ENCODE data around the gene GNGT2. TPM values are rescaled to one million over a fixed set of nuclear protein-coding genes. Genes with fewer than 3 reads are reported as not detected.

GNGT2 gene
- total RNA-seq, 4 donors from 2014 or later = 1.5 to 4.2 (median 2.7) TPM

- TF ChIP-seq, protein P1, sequence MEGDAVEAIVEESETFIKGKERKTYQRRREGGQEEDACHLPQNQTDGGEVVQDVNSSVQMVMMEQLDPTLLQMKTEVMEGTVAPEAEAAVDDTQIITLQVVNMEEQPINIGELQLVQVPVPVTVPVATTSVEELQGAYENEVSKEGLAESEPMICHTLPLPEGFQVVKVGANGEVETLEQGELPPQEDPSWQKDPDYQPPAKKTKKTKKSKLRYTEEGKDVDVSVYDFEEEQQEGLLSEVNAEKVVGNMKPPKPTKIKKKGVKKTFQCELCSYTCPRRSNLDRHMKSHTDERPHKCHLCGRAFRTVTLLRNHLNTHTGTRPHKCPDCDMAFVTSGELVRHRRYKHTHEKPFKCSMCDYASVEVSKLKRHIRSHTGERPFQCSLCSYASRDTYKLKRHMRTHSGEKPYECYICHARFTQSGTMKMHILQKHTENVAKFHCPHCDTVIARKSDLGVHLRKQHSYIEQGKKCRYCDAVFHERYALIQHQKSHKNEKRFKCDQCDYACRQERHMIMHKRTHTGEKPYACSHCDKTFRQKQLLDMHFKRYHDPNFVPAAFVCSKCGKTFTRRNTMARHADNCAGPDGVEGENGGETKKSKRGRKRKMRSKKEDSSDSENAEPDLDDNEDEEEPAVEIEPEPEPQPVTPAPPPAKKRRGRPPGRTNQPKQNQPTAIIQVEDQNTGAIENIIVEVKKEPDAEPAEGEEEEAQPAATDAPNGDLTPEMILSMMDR (IDR thresholded peaks at IDR 0.05) = no peak
- DNase-seq = no peak
- peak overlapping the region in 2 of 3 donors; percentile 39 to 52 for H3K4me3 ChIP-seq (replicated peaks in 1 of 3)
- H3K27me3 ChIP-seq = no peaks in the 10 kb centered on the region
- no peaks in the 10 kb centered on the region for H3K9me3 ChIP-seq
- intact Hi-C loops (cut with DNase I) = loop anchor here (5.0 to 10.0 kb wide), 2 partner anchors 38 to 55 kb away; no protein-coding TSS in a partner anchor
- H3K4me1 ChIP-seq = peaks cover 8 to 14% of the 10 kb centered on the region in 2 donors
- no peak overlapping the region for H3K27ac ChIP-seq
- 9% methylated on average over 20 to 28 of the region's 36 CpGs for WGBS, 2 donors
- no peaks in the 10 kb centered on the region for H3K36me3 ChIP-seq
Measured at GRCh38 chr17:49229805-49230600, 19.6 kb upstream of the GNGT2 start.

DNA sequence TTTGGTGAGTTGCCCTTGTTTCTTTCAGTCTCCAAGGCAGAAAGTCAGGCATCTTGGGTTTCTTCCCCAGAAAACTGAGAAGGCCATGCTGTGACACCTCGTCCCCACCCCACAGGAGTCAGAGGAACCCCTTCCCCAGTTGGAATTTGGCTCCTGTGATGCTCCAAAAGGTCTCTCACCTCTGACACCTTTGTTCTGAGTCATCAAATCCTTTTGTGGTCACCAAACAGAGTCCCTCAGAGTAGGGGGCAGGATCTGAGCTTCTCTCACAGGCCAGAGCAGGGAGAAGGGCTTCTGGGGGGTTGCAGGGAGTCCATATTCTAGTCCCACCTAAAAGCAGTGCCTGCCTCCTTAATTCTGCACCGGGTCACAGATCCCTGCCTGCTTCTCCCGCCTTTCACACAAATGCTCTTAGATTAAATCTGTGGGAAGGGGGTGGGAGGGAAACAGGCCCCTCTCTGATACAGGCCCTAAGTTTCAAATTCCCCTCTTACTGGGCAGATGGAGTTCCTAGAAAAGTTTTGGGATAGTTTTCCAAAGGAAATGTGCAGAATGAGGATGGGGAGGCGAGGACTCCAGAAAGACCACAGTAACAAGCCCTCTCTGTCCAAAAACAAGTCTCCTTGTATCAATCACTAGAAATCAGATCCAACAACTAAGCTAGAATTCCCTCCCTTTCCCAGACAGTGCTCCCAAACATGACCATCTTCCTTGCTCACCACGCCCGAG lies 18.9 kb upstream of the GNGT2 start:
- WGBS, 2 donors = 59 to 74% methylated on average over 6 of the region's 6 CpGs
- no peak overlapping the region for H3K27ac ChIP-seq
- TF ChIP-seq, protein P1 (IDR thresholded peaks at IDR 0.05) = no peak
- no peak for TF ChIP-seq POLR2A (IDR thresholded peaks at IDR 0.05)
- H3K36me3 ChIP-seq = no peaks in the 10 kb centered on the region
- intact Hi-C loops (cut with DNase I) = loop anchor here (5.0 to 10.0 kb wide), 2 partner anchors 37 to 56 kb away; no protein-coding TSS in a partner anchor
- H3K9me3 ChIP-seq = no peaks in the 10 kb centered on the region
- no peak overlapping the region for H3K4me3 ChIP-seq (replicated peaks in 1 of 3)
- peaks cover 6% of the 10 kb centered on the region for H3K27me3 ChIP-seq
- peaks cover 15 to 21% of the 10 kb centered on the region in 2 donors for H3K4me1 ChIP-seq
- DNase-seq = no peak

- 21 to 23% methylated on average over 5 of the region's 5 CpGs for WGBS, 2 donors
- H3K27ac ChIP-seq = no peak overlapping the region
- peaks cover 24 to 33% of the 10 kb centered on the region in 2 donors for H3K4me1 ChIP-seq
- no peaks in the 10 kb centered on the region for H3K36me3 ChIP-seq
- peaks cover 15% of the 10 kb centered on the region for H3K27me3 ChIP-seq
- intact Hi-C loops (cut with DNase I) = loop anchor here (5.0 to 10.0 kb wide), 2 partner anchors 35 to 57 kb away; no protein-coding TSS in a partner anchor
- TF ChIP-seq, protein P1 (IDR thresholded peaks at IDR 0.05) = peak; percentile 47 to 89 (median 76)
- no peak for TF ChIP-seq POLR2A (IDR thresholded peaks at IDR 0.05)
- H3K9me3 ChIP-seq = no peaks in the 10 kb centered on the region
- no peak overlapping the region for H3K4me3 ChIP-seq (replicated peaks in 1 of 3)
- DNase-seq = peak; percentile 82 to 89
Measured at GRCh38 chr17:49227436-49228261, 17.3 kb upstream of the GNGT2 start.

DNA sequence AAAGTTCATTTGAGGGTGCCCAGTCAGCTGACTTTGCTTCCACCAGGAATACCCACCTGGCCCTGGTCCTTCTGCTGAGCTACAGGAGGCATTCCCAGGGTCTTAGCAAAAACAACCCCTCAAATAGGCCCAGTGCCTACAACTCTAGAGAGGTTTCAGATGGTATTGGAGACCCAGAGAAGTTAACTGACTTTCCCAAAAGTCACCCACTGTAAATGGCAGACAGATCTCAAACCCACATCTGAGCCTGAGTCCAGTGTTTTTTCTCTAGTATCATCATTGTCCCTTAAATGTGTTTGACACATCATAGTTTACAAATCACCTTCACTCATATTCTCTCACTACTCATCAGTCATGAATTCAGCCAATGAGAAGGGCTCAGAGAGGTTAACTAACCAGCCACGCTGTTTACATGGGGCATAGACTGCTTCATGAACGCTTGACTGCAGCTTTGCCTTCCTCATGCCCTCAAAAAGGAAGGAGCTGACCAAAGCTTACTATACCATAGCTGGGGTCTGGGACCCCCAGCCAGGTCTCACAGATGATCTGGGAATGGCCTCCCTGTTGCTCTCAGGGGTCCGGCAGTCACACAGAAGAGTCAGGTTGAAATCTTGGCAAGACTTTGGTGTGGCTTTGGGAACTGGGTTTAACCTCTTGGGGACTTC lies 16.5 kb upstream of the GNGT2 start:
- no peak overlapping the region for H3K4me3 ChIP-seq (replicated peaks in 1 of 3)
- no peak for DNase-seq
- no peaks in the 10 kb centered on the region for H3K9me3 ChIP-seq
- no peaks in the 10 kb centered on the region for H3K36me3 ChIP-seq
- no peak for TF ChIP-seq POLR2A (IDR thresholded peaks at IDR 0.05)
- TF ChIP-seq, protein P1 (IDR thresholded peaks at IDR 0.05) = no peak
- intact Hi-C loops (cut with DNase I) = loop anchor here (5.0 to 10.0 kb wide), 2 partner anchors 35 to 58 kb away; no protein-coding TSS in a partner anchor
- H3K27ac ChIP-seq = no peak overlapping the region
- peaks cover 24 to 33% of the 10 kb centered on the region in 2 donors for H3K4me1 ChIP-seq
- H3K27me3 ChIP-seq = peaks cover 15% of the 10 kb centered on the region
- 68 to 79% methylated on average over 3 of the region's 3 CpGs for WGBS, 2 donors
